HepG2 (cell line): Measurements from ENCODE around the gene CERS5. TPM values are rescaled to one million over a fixed set of nuclear protein-coding genes. Genes with fewer than 3 reads are reported as not detected.

Experiments
- BHLHE40 ChIP-seq: IDR thresholded peaks from 2 replicates; pipeline ENCODE4 v1.6.1; 2011; ENCODE audit warnings: low read length, improper control_type of control experiment
- FLYWCH1 ChIP-seq: sonication (generic); formaldehyde crosslinking; IDR thresholded peaks from 2 replicates; pipeline ENCODE4 v1.8.1; 2023; ENCODE audit warnings: mild to moderate bottlenecking, missing genetic modification reagents
- FOXA3 ChIP-seq: IDR thresholded peaks from 2 replicates; pipeline ENCODE4 v1.6.1; 2016; ENCODE audit warnings: missing genetic modification reagents, missing compliant biosample characterization
- GPN1 ChIP-seq: sonication (generic); formaldehyde crosslinking; IDR thresholded peaks from 2 replicates; pipeline ENCODE4 v1.5.1; 2020; ENCODE audit warnings: missing genetic modification reagents, borderline replicate concordance
- HIVEP1 ChIP-seq: sonication (generic); formaldehyde crosslinking; IDR thresholded peaks from 2 replicates; pipeline ENCODE4 v1.4.0; 2020; ENCODE audit warnings: mild to moderate bottlenecking, missing genetic modification reagents
- MAFG ChIP-seq: sonication (generic); formaldehyde crosslinking; IDR thresholded peaks from 2 replicates; pipeline ENCODE4 v1.5.1; 2020; ENCODE audit warnings: mild to moderate bottlenecking, missing genetic modification reagents
- MXI1 ChIP-seq: IDR thresholded peaks from 3 replicates; pipeline ENCODE4 v1.6.1; 2012; ENCODE audit warnings: low read depth, low read length, inconsistent platforms, borderline replicate concordance
- MYC ChIP-seq: sonication (generic); formaldehyde crosslinking; IDR thresholded peaks from 2 replicates; pipeline ENCODE4 v1.9.0; 2021; ENCODE audit warnings: missing genetic modification reagents, borderline replicate concordance
- POLR2AphosphoS5 ChIP-seq: IDR thresholded peaks from 2 replicates; pipeline ENCODE4 v1.6.1; 2012; ENCODE audit warnings: low read depth, low read length
- SMAD9 ChIP-seq: sonication (generic); formaldehyde crosslinking; IDR thresholded peaks from 2 replicates; pipeline ENCODE4 v1.5.1; 2020; ENCODE audit warnings: mild to moderate bottlenecking, missing genetic modification reagents
- STAG1 ChIP-seq: sonication (generic); formaldehyde crosslinking; IDR thresholded peaks from 2 replicates; pipeline ENCODE4 v1.4.0; 2020; ENCODE audit warnings: missing genetic modification reagents
- TCF12 ChIP-seq, 2 experiments: fragments of 450-650 bp in 1 of 2; sonication (generic) in 1 of 2; formaldehyde crosslinking in 1 of 2; IDR thresholded peaks; 2 replicates each; pipeline versions ENCODE4 v1.6.1 to v1.8.0; 2017 to 2022; ENCODE audit warnings: antibody characterized with exemption in 1 of 2, mild to moderate bottlenecking in 1 of 2, missing genetic modification reagents in 1 of 2, moderate library complexity in 1 of 2
- TRIM24 ChIP-seq: sonication (generic); formaldehyde crosslinking; IDR thresholded peaks from 2 replicates; pipeline ENCODE4 v1.8.0; 2022; ENCODE audit warnings: mild to moderate bottlenecking, missing genetic modification reagents
- ZFP36L1 ChIP-seq: sonication (generic); formaldehyde crosslinking; IDR thresholded peaks from 2 replicates; pipeline ENCODE4 v1.8.0; 2022; ENCODE audit warnings: mild to moderate bottlenecking, missing genetic modification reagents, moderate library complexity
- ZNF180 ChIP-seq: sonication (generic); formaldehyde crosslinking; IDR thresholded peaks from 2 replicates; pipeline ENCODE4 v1.4.0; 2020; ENCODE audit warnings: low read depth, missing genetic modification reagents, borderline replicate concordance
- ZNF317 ChIP-seq: sonication (generic); formaldehyde crosslinking; IDR thresholded peaks from 2 replicates; pipeline ENCODE4 v1.5.0; 2020; ENCODE audit warnings: mild to moderate bottlenecking, missing genetic modification reagents
- ZNF552 ChIP-seq: sonication (generic); formaldehyde crosslinking; IDR thresholded peaks from 2 replicates; pipeline ENCODE4 v1.9.0; 2022; ENCODE audit warnings: missing genetic modification reagents, mild to moderate bottlenecking, borderline replicate concordance
- ZNF850 ChIP-seq: sonication (generic); formaldehyde crosslinking; conservative IDR thresholded peaks from 2 replicates; pipeline ENCODE4 v1.9.0; 2021; ENCODE audit warnings: mild to moderate bottlenecking, missing genetic modification reagents
- polyA plus RNA-seq, 8 experiments: library from polyadenylated mRNA; depleted of rRNA in 3 of 8; stranded (reverse) in 7 of 8; unstranded in 1 of 8; fragments of >200 nt; fragmentation: Illumina TruSeq in 4 of 8; extraction: Trizol in 4 of 8; gene quantifications; 2 replicates each; pipeline versions ENCODE4 v1.2.1 to v1.2.3, GENCODE V29; 2011 to 2016; ENCODE audit warnings: low read depth in 4 of 8, missing spikeins in 1 of 8, mixed read lengths in 1 of 8; ENCODE audit not compliant: insufficient read depth in 1 of 8
- total RNA-seq, 5 experiments: library from RNA; depleted of rRNA; stranded (reverse); fragments of >200 nt; fragmentation: Illumina TruSeq; extraction: Trizol; gene quantifications; 2 replicates each; pipeline ENCODE4 v1.2.3, GENCODE V29; 2016; ENCODE audit warnings: low read depth in 1 of 5
- TF ChIP-seq, protein P1 (sequence below): sonication (generic); formaldehyde crosslinking; IDR thresholded peaks from 2 replicates; pipeline ENCODE4 v1.8.0; 2022; ENCODE audit warnings: mild to moderate bottlenecking, missing genetic modification reagents; ENCODE audit not compliant: insufficient replicate concordance
- TF ChIP-seq, protein P2 (sequence below): sonication (generic); formaldehyde crosslinking; IDR thresholded peaks from 2 replicates; pipeline ENCODE4 v1.5.0; 2020; ENCODE audit warnings: mild to moderate bottlenecking, missing genetic modification reagents, borderline replicate concordance
- TF ChIP-seq, protein P3 (sequence below): IDR thresholded peaks from 2 replicates; pipeline ENCODE4 v1.6.1; 2016; ENCODE audit warnings: missing compliant biosample characterization, missing genetic modification reagents, borderline replicate concordance
- TF ChIP-seq, protein P4 (sequence below): IDR thresholded peaks from 2 replicates; pipeline ENCODE4 v1.6.1; 2018; ENCODE audit warnings: missing genetic modification reagents, mild to moderate bottlenecking, missing compliant biosample characterization

CERS5 gene
- total and polyA plus RNA-seq, 2 of the 13 experiments (the other 11 are each of a cell fraction or from before 2014, with no cell fraction given) = 22.3 to 48.8 TPM

GRCh38 chr12:50102646-50103309 lies 64.4 kb downstream of the CERS5 start (continued):
- TF ChIP-seq SMAD9 (CRISPR knock-in tag) = no peak
- no peak; the same call in 1 of the 2 replicates for TF ChIP-seq POLR2AphosphoS5
- TF ChIP-seq, protein P1, sequence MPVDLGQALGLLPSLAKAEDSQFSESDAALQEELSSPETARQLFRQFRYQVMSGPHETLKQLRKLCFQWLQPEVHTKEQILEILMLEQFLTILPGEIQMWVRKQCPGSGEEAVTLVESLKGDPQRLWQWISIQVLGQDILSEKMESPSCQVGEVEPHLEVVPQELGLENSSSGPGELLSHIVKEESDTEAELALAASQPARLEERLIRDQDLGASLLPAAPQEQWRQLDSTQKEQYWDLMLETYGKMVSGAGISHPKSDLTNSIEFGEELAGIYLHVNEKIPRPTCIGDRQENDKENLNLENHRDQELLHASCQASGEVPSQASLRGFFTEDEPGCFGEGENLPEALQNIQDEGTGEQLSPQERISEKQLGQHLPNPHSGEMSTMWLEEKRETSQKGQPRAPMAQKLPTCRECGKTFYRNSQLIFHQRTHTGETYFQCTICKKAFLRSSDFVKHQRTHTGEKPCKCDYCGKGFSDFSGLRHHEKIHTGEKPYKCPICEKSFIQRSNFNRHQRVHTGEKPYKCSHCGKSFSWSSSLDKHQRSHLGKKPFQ = no peak
- 0 out of 2 replicates have a peak, but pooled peaks have one; percentile 11 for TF ChIP-seq FOXA3
- TF ChIP-seq, protein P2, sequence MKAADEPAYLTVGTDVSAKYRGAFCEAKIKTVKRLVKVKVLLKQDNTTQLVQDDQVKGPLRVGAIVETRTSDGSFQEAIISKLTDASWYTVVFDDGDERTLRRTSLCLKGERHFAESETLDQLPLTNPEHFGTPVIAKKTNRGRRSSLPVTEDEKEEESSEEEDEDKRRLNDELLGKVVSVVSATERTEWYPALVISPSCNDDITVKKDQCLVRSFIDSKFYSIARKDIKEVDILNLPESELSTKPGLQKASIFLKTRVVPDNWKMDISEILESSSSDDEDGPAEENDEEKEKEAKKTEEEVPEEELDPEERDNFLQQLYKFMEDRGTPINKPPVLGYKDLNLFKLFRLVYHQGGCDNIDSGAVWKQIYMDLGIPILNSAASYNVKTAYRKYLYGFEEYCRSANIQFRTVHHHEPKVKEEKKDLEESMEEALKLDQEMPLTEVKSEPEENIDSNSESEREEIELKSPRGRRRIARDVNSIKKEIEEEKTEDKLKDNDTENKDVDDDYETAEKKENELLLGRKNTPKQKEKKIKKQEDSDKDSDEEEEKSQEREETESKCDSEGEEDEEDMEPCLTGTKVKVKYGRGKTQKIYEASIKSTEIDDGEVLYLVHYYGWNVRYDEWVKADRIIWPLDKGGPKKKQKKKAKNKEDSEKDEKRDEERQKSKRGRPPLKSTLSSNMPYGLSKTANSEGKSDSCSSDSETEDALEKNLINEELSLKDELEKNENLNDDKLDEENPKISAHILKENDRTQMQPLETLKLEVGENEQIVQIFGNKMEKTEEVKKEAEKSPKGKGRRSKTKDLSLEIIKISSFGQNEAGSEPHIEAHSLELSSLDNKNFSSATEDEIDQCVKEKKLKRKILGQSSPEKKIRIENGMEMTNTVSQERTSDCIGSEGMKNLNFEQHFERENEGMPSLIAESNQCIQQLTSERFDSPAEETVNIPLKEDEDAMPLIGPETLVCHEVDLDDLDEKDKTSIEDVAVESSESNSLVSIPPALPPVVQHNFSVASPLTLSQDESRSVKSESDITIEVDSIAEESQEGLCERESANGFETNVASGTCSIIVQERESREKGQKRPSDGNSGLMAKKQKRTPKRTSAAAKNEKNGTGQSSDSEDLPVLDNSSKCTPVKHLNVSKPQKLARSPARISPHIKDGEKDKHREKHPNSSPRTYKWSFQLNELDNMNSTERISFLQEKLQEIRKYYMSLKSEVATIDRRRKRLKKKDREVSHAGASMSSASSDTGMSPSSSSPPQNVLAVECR = peak; percentile 68; the same call in 1 of the 2 replicates
- TF ChIP-seq MAFG (CRISPR knock-in tag) = no peak
- peak; percentile 59; the same call in 1 of the 2 replicates for TF ChIP-seq MYC (CRISPR knock-in tag)
- no peak for TF ChIP-seq ZNF180
- TF ChIP-seq MXI1 = peak; percentile 55; the same call in 1 of the 3 replicates
- no peak for TF ChIP-seq TCF12 (IDR thresholded peaks at IDR 0.05)
- no peak for TF ChIP-seq TCF12 (CRISPR knock-in tag; IDR thresholded peaks at IDR 0.05)
- TF ChIP-seq ZNF850 (CRISPR knock-in tag) = no peak
- TF ChIP-seq TRIM24 (CRISPR knock-in tag) = peak; percentile 80; the same call in 1 of the 2 replicates
- no peak for TF ChIP-seq STAG1 (CRISPR knock-in tag)
- no peak for TF ChIP-seq ZNF317 (CRISPR knock-in tag)
- no peak for TF ChIP-seq GPN1 (CRISPR knock-in tag)
- TF ChIP-seq ZNF552 (CRISPR knock-in tag) = no peak
- peak; percentile 76; the same call in 1 of the 2 replicates for TF ChIP-seq BHLHE40
- TF ChIP-seq, protein P3, sequence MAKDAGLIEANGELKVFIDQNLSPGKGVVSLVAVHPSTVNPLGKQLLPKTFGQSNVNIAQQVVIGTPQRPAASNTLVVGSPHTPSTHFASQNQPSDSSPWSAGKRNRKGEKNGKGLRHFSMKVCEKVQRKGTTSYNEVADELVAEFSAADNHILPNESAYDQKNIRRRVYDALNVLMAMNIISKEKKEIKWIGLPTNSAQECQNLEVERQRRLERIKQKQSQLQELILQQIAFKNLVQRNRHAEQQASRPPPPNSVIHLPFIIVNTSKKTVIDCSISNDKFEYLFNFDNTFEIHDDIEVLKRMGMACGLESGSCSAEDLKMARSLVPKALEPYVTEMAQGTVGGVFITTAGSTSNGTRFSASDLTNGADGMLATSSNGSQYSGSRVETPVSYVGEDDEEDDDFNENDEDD = no peak
- TF ChIP-seq ZFP36L1 (CRISPR knock-in tag) = no peak
- TF ChIP-seq, protein P4, sequence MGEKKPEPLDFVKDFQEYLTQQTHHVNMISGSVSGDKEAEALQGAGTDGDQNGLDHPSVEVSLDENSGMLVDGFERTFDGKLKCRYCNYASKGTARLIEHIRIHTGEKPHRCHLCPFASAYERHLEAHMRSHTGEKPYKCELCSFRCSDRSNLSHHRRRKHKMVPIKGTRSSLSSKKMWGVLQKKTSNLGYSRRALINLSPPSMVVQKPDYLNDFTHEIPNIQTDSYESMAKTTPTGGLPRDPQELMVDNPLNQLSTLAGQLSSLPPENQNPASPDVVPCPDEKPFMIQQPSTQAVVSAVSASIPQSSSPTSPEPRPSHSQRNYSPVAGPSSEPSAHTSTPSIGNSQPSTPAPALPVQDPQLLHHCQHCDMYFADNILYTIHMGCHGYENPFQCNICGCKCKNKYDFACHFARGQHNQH = peak; percentile 47; the same call in 1 of the 2 replicates
- peak; percentile 49; the same call in 1 of the 2 replicates for TF ChIP-seq HIVEP1 (CRISPR knock-in tag)
- no peak for TF ChIP-seq FLYWCH1
